ENCODE measurements around the gene TAS2R40. TPM values are rescaled to one million over a fixed set of nuclear protein-coding genes. Genes with fewer than 3 reads are reported as not detected.

The TAS2R40 gene
- total RNA-seq, 4 donors from 2014 or later: not detected

- intact Hi-C loops (cut with DNase I; ENCODE audit: low total_unique reads): no loop called here
- WGBS, 2 donors: 88 to 90% methylated on average over 2 of the region's 2 CpGs
- no peak overlapping the region for H3K4me3 ChIP-seq (ENCODE audit: low read depth, poor library complexity, severe bottlenecking)
- DNase-seq (ENCODE audit: low spot score in 2 of 2): no peak
- TF ChIP-seq CTCF (IDR thresholded peaks at IDR 0.05) (no peak), POLR2A (IDR thresholded peaks at IDR 0.05) (no peak)
These were observed 5.2 kb upstream of the TAS2R40 start for GRCh38 chr7:143216686-143217085.

- WGBS, 2 donors: 75 to 82% methylated on average over 2 of the region's 2 CpGs
- intact Hi-C loops (cut with DNase I; ENCODE audit: low total_unique reads): no loop called here
- no peak for TF ChIP-seq CTCF (IDR thresholded peaks at IDR 0.05)
- TF ChIP-seq POLR2A (IDR thresholded peaks at IDR 0.05): no peak
- no peak overlapping the region for H3K4me3 ChIP-seq (ENCODE audit: low read depth, poor library complexity, severe bottlenecking)
- DNase-seq (ENCODE audit: low spot score in 2 of 2): no peak
These were observed 4.0 kb upstream of the TAS2R40 start for GRCh38 chr7:143217806-143218205.

GRCh38 chr7:143221286-143221685 is 551 bp upstream of the TAS2R40 start:
- no peak for TF ChIP-seq CTCF (IDR thresholded peaks at IDR 0.05)
- no peak for TF ChIP-seq POLR2A (IDR thresholded peaks at IDR 0.05)
- H3K4me3 ChIP-seq (ENCODE audit: low read depth, poor library complexity, severe bottlenecking): no peak overlapping the region
- intact Hi-C loops (cut with DNase I; ENCODE audit: low total_unique reads): no loop called here
- 69 to 78% methylated on average over 2 of the region's 2 CpGs for WGBS, 2 donors
- no peak for DNase-seq (ENCODE audit: low spot score in 2 of 2)

- H3K4me3 ChIP-seq (ENCODE audit: low read depth, poor library complexity, severe bottlenecking): no peak overlapping the region
- no peak for DNase-seq (ENCODE audit: low spot score in 2 of 2)
- TF ChIP-seq POLR2A (IDR thresholded peaks at IDR 0.05) (no peak), CTCF (IDR thresholded peaks at IDR 0.05) (no peak)
- intact Hi-C loops (cut with DNase I; ENCODE audit: low total_unique reads): no loop called here
- WGBS, 2 donors: 52 to 55% methylated on average over 7 of the region's 7 CpGs
These were observed 945 bp downstream of the TAS2R40 start for GRCh38 chr7:143222782-143223181.

GRCh38 chr7:143223784-143224183 is 1.9 kb downstream of the TAS2R40 start:
- 60 to 61% methylated on average over 4 of the region's 4 CpGs for WGBS, 2 donors

More at GRCh38 chr7:143223784-143224183, 1.9 kb downstream of the TAS2R40 start:
- intact Hi-C loops (cut with DNase I; ENCODE audit: low total_unique reads): no loop called here
- TF ChIP-seq CTCF (IDR thresholded peaks at IDR 0.05): no peak
- TF ChIP-seq POLR2A (IDR thresholded peaks at IDR 0.05): no peak
- no peak for DNase-seq (ENCODE audit: low spot score in 2 of 2)
- H3K4me3 ChIP-seq (ENCODE audit: low read depth, poor library complexity, severe bottlenecking): no peak overlapping the region
